Heart right ventricle (tissue), 16 donors: ENCODE measurements around the gene PLN. TPM values are rescaled to one million over a fixed set of nuclear protein-coding genes. Genes with fewer than 3 reads are reported as not detected.

Source experiments
- ATAC-seq, 8 donors: fragments of 200-7000 bp; cut with Tn5 transposase; one replicate each; pipeline ENCODE4 v1.9.1; 2020; ENCODE audit warnings: mild to moderate bottlenecking in 8 of 8, moderate library complexity in 8 of 8, moderate number of reproducible peaks in 1 of 8
- DNase-seq, 2 donors: peaks; one replicate each; pipeline ENCODE4 v3.0.0-alpha.2; 2020
- H3K27ac ChIP-seq, 10 donors: fragments of 200-600 bp; sonication (generic) in 2 of 10; one replicate each; pipeline versions ENCODE4 v1.5.0 to v1.8.0; 2020 to 2022; ENCODE audit warnings: mild to moderate bottlenecking in 3 of 10
- H3K27me3 ChIP-seq, 7 donors: fragments of 200-600 bp; one replicate each; pipeline ENCODE4 v1.8.0; 2021 to 2022; ENCODE audit warnings: mild to moderate bottlenecking in 2 of 7
- H3K36me3 ChIP-seq, 9 donors: fragments of 200-600 bp; sonication (generic) in 1 of 9; one replicate each; pipeline versions ENCODE4 v1.5.0 to v1.8.0; 2020 to 2022; ENCODE audit warnings: mild to moderate bottlenecking in 2 of 9
- H3K4me1 ChIP-seq, 9 donors: fragments of 200-600 bp; sonication (generic) in 1 of 9; one replicate each; pipeline versions ENCODE4 v1.5.0 to v1.8.0; 2020 to 2022; ENCODE audit warnings: mild to moderate bottlenecking in 4 of 9
- H3K4me3 ChIP-seq, 10 donors: fragments of 200-600 bp; sonication (generic) in 2 of 10; one replicate each; pipeline versions ENCODE4 v1.5.0 to v1.8.0; 2020 to 2022; ENCODE audit warnings: mild to moderate bottlenecking in 7 of 10, moderate library complexity in 2 of 10
- H3K9me3 ChIP-seq, 11 donors: fragments of 200-600 bp in 10 of 11; sonication (generic) in 2 of 11; one replicate each; pipeline versions ENCODE4 v1.5.0 to v1.8.0; 2013 to 2022; ENCODE audit warnings: mild to moderate bottlenecking in 2 of 11, control low read depth in 1 of 11, moderate library complexity in 1 of 11
- CTCF ChIP-seq, 9 donors: fragments of 200-600 bp; sonication (generic) in 2 of 9; IDR thresholded peaks; one replicate each; pipeline versions ENCODE4 v1.5.0 to v1.8.0; 2021 to 2022; ENCODE audit warnings: antibody characterized with exemption in 9 of 9, mild to moderate bottlenecking in 5 of 9, moderate library complexity in 1 of 9
- WGBS, 2 donors: extraction: QIAGEN DNeasy Blood & Tissue Kit; methylation state at CpG; one replicate each; pipeline ENCODE4 v1.1.7; 2013; ENCODE audit warnings: inconsistent platforms in 1 of 2; 5-methylcytosine and 5-hydroxymethylcytosine counted together
- intact Hi-C, 10 donors: fragments of 100-400 bp; cut with DNase I; formaldehyde crosslinking; loops; one replicate each; pipeline versions ENCODE4 v1.11.1 to v1.14.2; 2022
- polyA plus RNA-seq, 2 donors: library from polyadenylated mRNA; stranded (reverse); fragments of 200-250 nt; gene quantifications; one replicate each; pipeline ENCODE4 v1.2.3, GENCODE V29; 2013
- total RNA-seq, 10 donors: library from RNA; stranded (reverse); fragmentation: NEBNext Ultra II Directional in 3 of 10; extraction: Animal tissue kit (Norgen Biotek cat#: 25700) in 3 of 10; gene quantifications; one replicate each; pipeline versions ENCODE4 v1.2.1 to v1.2.4, GENCODE V29; 2021 to 2023
- donor health status: Arrhythmogenic right ventricular cardiomyopathy.
- donor health status: ischemic (EF 13 %, LVEDD 7.1; RV severe dilation, severe dysfunction).
- donor health status: healthy with polysubstance abuse.
- donor health status: DM: no; HTN: yes; CAD: no.
- donor health status: DM: no; HTN: no; CAD: no.
- donor health status: ischemic (EF 25% LVEDD 6.9; RV normal size, moderate dysfunction).
- donor health status: ischemic (EF 25% LVEDD 5.7; RV mildly dilated, moderate dysfunction).
- donor health status: healthy.
- donor health status: DM: yes; HTN: yes; CAD: no.
- donor health status: Ischemic cardiomyopathy.
- donor health status: ischemic (EF 35%, LVEDD 5.7; RV mildly dilated, moderate dysfunction).
- donor health status: nonischemic (EF 11% LVEDD 7.7; RV severe dilation, severe dysfunction).
- donor health status: DM: yes; HTN: yes; CAD: no.
- donor health status: PGD.
- donor health status: ischemic (EF 29% LVEDD 5.4; RV normal size, mild dysfunction).
- donor health status: nonischemic (EF 23%, LVEDD 6.1; RV moderate dilation, normal function).

PLN gene
- total and polyA plus RNA-seq, 12 donors = 764 to 3,094 (median 2,593) TPM

- H3K9me3 ChIP-seq = no peaks in the 10 kb centered on the region
- TF ChIP-seq CTCF (IDR thresholded peaks at IDR 0.05) = peak; percentile 4 to 56 (median 33)
- intact Hi-C loops = loop anchor here in 4 of 10 donors (5.0 to 10.0 kb wide), 4 partner anchors 49 to 283 kb away; no protein-coding TSS in a partner anchor
- no peaks in the 10 kb centered on the region for H3K27me3 ChIP-seq
- WGBS, 2 donors = 73 to 75% methylated on average over 5 of the region's 5 CpGs
- DNase-seq (no peak), ATAC-seq (peak in 5 of 8 donors; percentile 34 to 52 (median 37))
- peaks cover 0 to 16% (median 8%) of the 10 kb centered on the region in 9 donors for H3K4me1 ChIP-seq
- peaks cover 0 to 17% (median 4%) of the 10 kb centered on the region in 9 donors for H3K36me3 ChIP-seq
- H3K27ac ChIP-seq = no peak overlapping the region
- no peak overlapping the region for H3K4me3 ChIP-seq
Observed at GRCh38 chr6:118565311-118565960, 17.3 kb downstream of the PLN start.

- H3K9me3 ChIP-seq = peaks cover 0 to 7% (median 0%) of the 10 kb centered on the region in 11 donors
- intact Hi-C loops = loop anchor here in 4 of 10 donors (5.0 to 10.0 kb wide), 4 partner anchors 47 to 286 kb away; no protein-coding TSS in a partner anchor
- H3K36me3 ChIP-seq = peaks cover 0 to 11% (median 3%) of the 10 kb centered on the region in 9 donors
- 28 to 53% methylated on average over 3 of the region's 3 CpGs for WGBS, 2 donors
- H3K4me1 ChIP-seq = peaks cover 0 to 13% (median 8%) of the 10 kb centered on the region in 9 donors
- no peak overlapping the region for H3K27ac ChIP-seq
- no peaks in the 10 kb centered on the region for H3K27me3 ChIP-seq
- ATAC-seq (peak in 1 of 8 donors; percentile 24), DNase-seq (no peak)
- H3K4me3 ChIP-seq = no peak overlapping the region
- no peak for TF ChIP-seq CTCF (IDR thresholded peaks at IDR 0.05)
Observed at GRCh38 chr6:118567974-118568373, 19.9 kb downstream of the PLN start.

GRCh38 chr6:118569498-118569897 lies 21.4 kb downstream of the PLN start:
- H3K4me1 ChIP-seq = peaks cover 0 to 13% (median 8%) of the 10 kb centered on the region in 9 donors
- no peaks in the 10 kb centered on the region for H3K27me3 ChIP-seq
- H3K36me3 ChIP-seq = peaks cover 0 to 21% (median 4%) of the 10 kb centered on the region in 9 donors
- peaks cover 0 to 22% (median 12%) of the 10 kb centered on the region in 11 donors for H3K9me3 ChIP-seq
- TF ChIP-seq CTCF (IDR thresholded peaks at IDR 0.05) = no peak
- intact Hi-C loops = loop anchor here in 4 of 10 donors (5.0 to 10.0 kb wide), 4 partner anchors 45 to 287 kb away; no protein-coding TSS in a partner anchor
- H3K27ac ChIP-seq = no peak overlapping the region
- WGBS, 2 donors = 98% methylated on average over 1 of the region's 1 CpG
- DNase-seq = no peak
- no peak overlapping the region for H3K4me3 ChIP-seq
- ATAC-seq = no peak

- H3K27ac ChIP-seq = no peak overlapping the region
- TF ChIP-seq CTCF (IDR thresholded peaks at IDR 0.05) = no peak
- DNase-seq = no peak
- 95 to 99% methylated on average over 2 of the region's 2 CpGs for WGBS, 2 donors
- H3K9me3 ChIP-seq = peaks cover 0 to 38% (median 24%) of the 10 kb centered on the region in 11 donors
- intact Hi-C loops = loop anchor here in 1 of 10 donors (10.0 kb wide), 1 partner anchor 214 kb away; no protein-coding TSS in a partner anchor
- ATAC-seq = no peak
- H3K36me3 ChIP-seq = peaks cover 0 to 20% (median 0%) of the 10 kb centered on the region in 9 donors
- no peaks in the 10 kb centered on the region for H3K27me3 ChIP-seq
- H3K4me1 ChIP-seq = peaks cover 0 to 13% (median 8%) of the 10 kb centered on the region in 9 donors
- no peak overlapping the region for H3K4me3 ChIP-seq
Observed at GRCh38 chr6:118571121-118571520, 23.0 kb downstream of the PLN start.
